Mucosa of stomach (tissue), 1 donor: ENCODE data around the gene EDIL3.
"Not testable (repeated sequence)": the region's sequence is repeated elsewhere in the genome, so short reads cannot be mapped to it uniquely, and the experiment has no call there.

Experiments
- H3K27me3 ChIP-seq: one replicate; pipeline ENCODE4 v1.7.0; 2013; ENCODE audit warnings: mild to moderate bottlenecking, low read length; ENCODE audit not compliant: control insufficient read depth, insufficient read depth
- H3K36me3 ChIP-seq: one replicate; pipeline ENCODE4 v1.7.0; 2013; ENCODE audit warnings: low read length; ENCODE audit not compliant: control insufficient read depth, insufficient read depth
- H3K4me1 ChIP-seq: one replicate; pipeline ENCODE4 v1.7.0; 2013; ENCODE audit warnings: mild to moderate bottlenecking, low read length; ENCODE audit not compliant: control insufficient read depth, insufficient read depth
- H3K4me3 ChIP-seq: one replicate; pipeline ENCODE4 v1.7.0; 2013; ENCODE audit warnings: low read length
- H3K9ac ChIP-seq: one replicate; pipeline ENCODE4 v1.7.0; 2013; ENCODE audit warnings: mild to moderate bottlenecking, low read length, moderate library complexity
- H3K9me3 ChIP-seq: one replicate; pipeline ENCODE4 v1.7.0; 2013; ENCODE audit warnings: mild to moderate bottlenecking, low read length, moderate library complexity; ENCODE audit not compliant: control insufficient read depth
- donor health status: Pancreatic carcinoma.

The EDIL3 gene

GRCh38 chr5:84072339-84072738, 312.3 kb downstream of the EDIL3 start:
- no peaks in the 10 kb centered on the region for H3K36me3 ChIP-seq
- no peaks in the 10 kb centered on the region for H3K4me1 ChIP-seq
- H3K9me3 ChIP-seq = no peaks in the 10 kb centered on the region
- no peaks in the 10 kb centered on the region for H3K27me3 ChIP-seq
- H3K4me3 ChIP-seq = no peak overlapping the region
- no peak overlapping the region for H3K9ac ChIP-seq

- Histone ChIP-seq H3K27me3 (no peaks in the 10 kb centered on the region), H3K36me3 (no peaks in the 10 kb centered on the region), H3K4me3 (no peak overlapping the region), H3K9me3 (no peaks in the 10 kb centered on the region), H3K9ac (no peak overlapping the region), H3K4me1 (no peaks in the 10 kb centered on the region)
Observed at GRCh38 chr5:84069608-84070179, 315.0 kb downstream of the EDIL3 start.

- no peaks in the 10 kb centered on the region for H3K27me3 ChIP-seq
- H3K4me1 ChIP-seq = no peaks in the 10 kb centered on the region
- no peaks in the 10 kb centered on the region for H3K36me3 ChIP-seq
- H3K9ac ChIP-seq = no peak overlapping the region
- no peaks in the 10 kb centered on the region for H3K9me3 ChIP-seq
- no peak overlapping the region for H3K4me3 ChIP-seq
Observed at GRCh38 chr5:84063041-84063440, 321.6 kb downstream of the EDIL3 start.

- Histone ChIP-seq H3K9ac (no peak overlapping the region), H3K27me3 (no peaks in the 10 kb centered on the region), H3K9me3 (no peaks in the 10 kb centered on the region), H3K36me3 (no peaks in the 10 kb centered on the region), H3K4me3 (no peak overlapping the region), H3K4me1 (no peaks in the 10 kb centered on the region)
Observed at GRCh38 chr5:84059672-84060071, 325.0 kb downstream of the EDIL3 start.

GRCh38 chr5:84058561-84058960, 326.1 kb downstream of the EDIL3 start:
- Histone ChIP-seq H3K4me1 (no peaks in the 10 kb centered on the region), H3K36me3 (no peaks in the 10 kb centered on the region), H3K9me3 (no peaks in the 10 kb centered on the region), H3K9ac (no peak overlapping the region), H3K27me3 (no peaks in the 10 kb centered on the region), H3K4me3 (no peak overlapping the region)

- no peaks in the 10 kb centered on the region for H3K9me3 ChIP-seq
- no peak overlapping the region for H3K9ac ChIP-seq
- no peaks in the 10 kb centered on the region for H3K4me1 ChIP-seq
- H3K27me3 ChIP-seq = no peaks in the 10 kb centered on the region
- H3K4me3 ChIP-seq = no peak overlapping the region
- no peaks in the 10 kb centered on the region for H3K36me3 ChIP-seq
Observed at GRCh38 chr5:84057211-84057610, 327.5 kb downstream of the EDIL3 start.

GRCh38 chr5:84045964-84046363, 338.7 kb downstream of the EDIL3 start:
- H3K4me1 ChIP-seq = no peaks in the 10 kb centered on the region
- no peaks in the 10 kb centered on the region for H3K9me3 ChIP-seq
- no peaks in the 10 kb centered on the region for H3K27me3 ChIP-seq
- no peak overlapping the region for H3K4me3 ChIP-seq
- no peak overlapping the region for H3K9ac ChIP-seq
- H3K36me3 ChIP-seq = no peaks in the 10 kb centered on the region

GRCh38 chr5:84036842-84037241, 347.8 kb downstream of the EDIL3 start:
- Histone ChIP-seq H3K9ac (no peak overlapping the region), H3K4me3 (no peak overlapping the region), H3K4me1 (no peaks in the 10 kb centered on the region), H3K36me3 (no peaks in the 10 kb centered on the region), H3K9me3 (no peaks in the 10 kb centered on the region), H3K27me3 (no peaks in the 10 kb centered on the region)

GRCh38 chr5:84032324-84032723, 352.4 kb downstream of the EDIL3 start:
- Histone ChIP-seq H3K36me3 (no peaks in the 10 kb centered on the region), H3K9me3 (no peaks in the 10 kb centered on the region), H3K27me3 (no peaks in the 10 kb centered on the region), H3K4me3 (no peak overlapping the region), H3K4me1 (no peaks in the 10 kb centered on the region), H3K9ac (no peak overlapping the region)

- Histone ChIP-seq H3K27me3 (no peaks in the 10 kb centered on the region), H3K4me3 (no peak overlapping the region), H3K4me1 (no peaks in the 10 kb centered on the region), H3K9ac (no peak overlapping the region), H3K9me3 (no peaks in the 10 kb centered on the region), H3K36me3 (no peaks in the 10 kb centered on the region)
Observed at GRCh38 chr5:84028093-84028492, 356.6 kb downstream of the EDIL3 start.

GRCh38 chr5:84018521-84018920, 366.2 kb downstream of the EDIL3 start:
- H3K4me3 ChIP-seq, H3K4me1 ChIP-seq, H3K36me3 ChIP-seq, H3K27me3 ChIP-seq, H3K9me3 ChIP-seq, H3K9ac ChIP-seq: not testable (repeated sequence)

GRCh38 chr5:84017523-84018172, 367.0 kb downstream of the EDIL3 start:
- Histone ChIP-seq H3K9ac (no peak overlapping the region), H3K36me3 (no peaks in the 10 kb centered on the region), H3K27me3 (no peaks in the 10 kb centered on the region), H3K4me3 (no peak overlapping the region), H3K4me1 (no peaks in the 10 kb centered on the region), H3K9me3 (no peaks in the 10 kb centered on the region)

- Histone ChIP-seq H3K4me1 (no peaks in the 10 kb centered on the region), H3K36me3 (no peaks in the 10 kb centered on the region), H3K9ac (no peak overlapping the region), H3K27me3 (no peaks in the 10 kb centered on the region), H3K4me3 (no peak overlapping the region), H3K9me3 (no peaks in the 10 kb centered on the region)
Observed at GRCh38 chr5:84016085-84016484, 368.6 kb downstream of the EDIL3 start.
